ENCODE measurements around the gene ZNF500.
"Not testable (repeated sequence)": the region's sequence is repeated elsewhere in the genome, so short reads cannot be mapped to it uniquely, and the experiment has no call there.

Gene ZNF500

GRCh38 chr16:4749700-4750257, 17.2 kb downstream of the ZNF500 start:
- H3K9me3 ChIP-seq (ENCODE audit: insufficient read depth, low read depth, low read length) = no peaks in the 10 kb centered on the region

GRCh38 chr16:4748682-4749411, 18.1 kb downstream of the ZNF500 start:
- Histone ChIP-seq H3K4me3 (ENCODE audit: low read length) (no peak overlapping the region), H3K27me3 (ENCODE audit: insufficient read depth, low read length) (no peaks in the 10 kb centered on the region), H3K9me3 (ENCODE audit: insufficient read depth, low read depth, low read length) (no peaks in the 10 kb centered on the region), H3K9ac (ENCODE audit: low read depth, low read length) (no peak overlapping the region), H3K27ac (ENCODE audit: low read depth, low read length) (no peak overlapping the region), H3K4me1 (ENCODE audit: insufficient read depth, low read length) (no peaks in the 10 kb centered on the region), H3K36me3 (ENCODE audit: insufficient read depth, low read length) (peaks cover 32% of the 10 kb centered on the region)
- WGBS = 94% methylated on average over 16 of the region's 16 CpGs

More at GRCh38 chr16:4749700-4750257, 17.2 kb downstream of the ZNF500 start:
- 91% methylated on average over 10 of the region's 10 CpGs for WGBS
- H3K36me3 ChIP-seq (ENCODE audit: insufficient read depth, low read length) = peaks cover 36% of the 10 kb centered on the region
- no peak overlapping the region for H3K9ac ChIP-seq (ENCODE audit: low read depth, low read length)
- no peaks in the 10 kb centered on the region for H3K27me3 ChIP-seq (ENCODE audit: insufficient read depth, low read length)
- no peak overlapping the region for H3K4me3 ChIP-seq (ENCODE audit: low read length)
- H3K27ac ChIP-seq (ENCODE audit: low read depth, low read length) = no peak overlapping the region
- H3K4me1 ChIP-seq (ENCODE audit: insufficient read depth, low read length) = no peaks in the 10 kb centered on the region

GRCh38 chr16:4747906-4748681, 18.9 kb downstream of the ZNF500 start:
- Histone ChIP-seq H3K4me1 (ENCODE audit: insufficient read depth, low read length) (no peaks in the 10 kb centered on the region), H3K4me3 (ENCODE audit: low read length) (no peak overlapping the region), H3K36me3 (ENCODE audit: insufficient read depth, low read length) (peaks cover 24% of the 10 kb centered on the region), H3K9ac (ENCODE audit: low read depth, low read length) (no peak overlapping the region), H3K9me3 (ENCODE audit: insufficient read depth, low read depth, low read length) (no peaks in the 10 kb centered on the region), H3K27ac (ENCODE audit: low read depth, low read length) (no peak overlapping the region), H3K27me3 (ENCODE audit: insufficient read depth, low read length) (no peaks in the 10 kb centered on the region)
- WGBS = 94% methylated on average over 13 of the region's 14 CpGs

- H3K4me1 ChIP-seq (ENCODE audit: insufficient read depth, low read length) = no peaks in the 10 kb centered on the region; the same call in 1 of the 2 replicates
- 76% methylated on average over 15 of the region's 15 CpGs for WGBS
- no peak overlapping the region for H3K27ac ChIP-seq (ENCODE audit: low read depth, low read length)
These were observed 19.9 kb downstream of the ZNF500 start for GRCh38 chr16:4746991-4747574.

GRCh38 chr16:4746215-4746614, 20.7 kb downstream of the ZNF500 start:
- H3K4me3 ChIP-seq (ENCODE audit: low read length) = no peak overlapping the region
- WGBS = 88% methylated on average over 8 of the region's 8 CpGs
- H3K36me3 ChIP-seq (ENCODE audit: insufficient read depth, low read length) = peaks cover 5% of the 10 kb centered on the region
- no peak overlapping the region for H3K9ac ChIP-seq (ENCODE audit: low read depth, low read length)
- no peaks in the 10 kb centered on the region for H3K27me3 ChIP-seq (ENCODE audit: insufficient read depth, low read length)
- no peaks in the 10 kb centered on the region; the same call in 1 of the 2 replicates for H3K4me1 ChIP-seq (ENCODE audit: insufficient read depth, low read length)
- no peak overlapping the region for H3K27ac ChIP-seq (ENCODE audit: low read depth, low read length)
- H3K9me3 ChIP-seq (ENCODE audit: insufficient read depth, low read depth, low read length) = no peaks in the 10 kb centered on the region

More at GRCh38 chr16:4746991-4747574, 19.9 kb downstream of the ZNF500 start:
- peaks cover 14% of the 10 kb centered on the region for H3K36me3 ChIP-seq (ENCODE audit: insufficient read depth, low read length)
- no peak overlapping the region for H3K4me3 ChIP-seq (ENCODE audit: low read length)
- no peaks in the 10 kb centered on the region for H3K9me3 ChIP-seq (ENCODE audit: insufficient read depth, low read depth, low read length)
- no peaks in the 10 kb centered on the region for H3K27me3 ChIP-seq (ENCODE audit: insufficient read depth, low read length)
- no peak overlapping the region for H3K9ac ChIP-seq (ENCODE audit: low read depth, low read length)

GRCh38 chr16:4745274-4745569, 21.7 kb downstream of the ZNF500 start:
- WGBS = 90% methylated on average over 3 of the region's 3 CpGs
- H3K4me3 ChIP-seq (ENCODE audit: low read length) = no peak overlapping the region
- no peaks in the 10 kb centered on the region for H3K27me3 ChIP-seq (ENCODE audit: insufficient read depth, low read length)
- H3K9me3 ChIP-seq (ENCODE audit: insufficient read depth, low read depth, low read length) = no peaks in the 10 kb centered on the region
- no peaks in the 10 kb centered on the region; the same call in 1 of the 2 replicates for H3K4me1 ChIP-seq (ENCODE audit: insufficient read depth, low read length)
- no peak overlapping the region for H3K9ac ChIP-seq (ENCODE audit: low read depth, low read length)
- no peak overlapping the region for H3K27ac ChIP-seq (ENCODE audit: low read depth, low read length)
- no peaks in the 10 kb centered on the region for H3K36me3 ChIP-seq (ENCODE audit: insufficient read depth, low read length)

GRCh38 chr16:4744555-4745273, 22.2 kb downstream of the ZNF500 start:
- Histone ChIP-seq H3K9me3 (ENCODE audit: insufficient read depth, low read depth, low read length) (no peaks in the 10 kb centered on the region), H3K4me3 (ENCODE audit: low read length) (no peak overlapping the region), H3K36me3 (ENCODE audit: insufficient read depth, low read length) (no peaks in the 10 kb centered on the region), H3K27me3 (ENCODE audit: insufficient read depth, low read length) (no peaks in the 10 kb centered on the region), H3K4me1 (ENCODE audit: insufficient read depth, low read length) (no peaks in the 10 kb centered on the region; the same call in 1 of the 2 replicates), H3K27ac (ENCODE audit: low read depth, low read length) (no peak overlapping the region), H3K9ac (ENCODE audit: low read depth, low read length) (no peak overlapping the region)
- WGBS = 76% methylated on average over 11 of the region's 13 CpGs

- Histone ChIP-seq H3K9ac (ENCODE audit: low read depth, low read length) (no peak overlapping the region), H3K9me3 (ENCODE audit: insufficient read depth, low read depth, low read length) (no peaks in the 10 kb centered on the region), H3K27ac (ENCODE audit: low read depth, low read length) (no peak overlapping the region), H3K4me3 (ENCODE audit: low read length) (no peak overlapping the region; the same call in 1 of the 2 replicates), H3K4me1 (ENCODE audit: insufficient read depth, low read length) (no peaks in the 10 kb centered on the region; the same call in 1 of the 2 replicates), H3K36me3 (ENCODE audit: insufficient read depth, low read length) (no peaks in the 10 kb centered on the region), H3K27me3 (ENCODE audit: insufficient read depth, low read length) (no peaks in the 10 kb centered on the region)
- WGBS = 67% methylated on average over 14 of the region's 14 CpGs
These were observed 23.6 kb downstream of the ZNF500 start for GRCh38 chr16:4743226-4743878.

GRCh38 chr16:4738370-4738769, 28.6 kb downstream of the ZNF500 start:
- H3K9ac ChIP-seq (ENCODE audit: low read depth, low read length); H3K9me3 ChIP-seq (ENCODE audit: insufficient read depth, low read depth, low read length); H3K36me3 ChIP-seq (ENCODE audit: insufficient read depth, low read length); H3K27me3 ChIP-seq (ENCODE audit: insufficient read depth, low read length); H3K4me1 ChIP-seq (ENCODE audit: insufficient read depth, low read length); H3K4me3 ChIP-seq (ENCODE audit: low read length); H3K27ac ChIP-seq (ENCODE audit: low read depth, low read length): not testable (repeated sequence)
- 93% methylated on average over 5 of the region's 5 CpGs for WGBS

GRCh38 chr16:4737545-4737944, 29.4 kb downstream of the ZNF500 start:
- Histone ChIP-seq H3K9ac (ENCODE audit: low read depth, low read length) (no peak overlapping the region), H3K4me1 (ENCODE audit: insufficient read depth, low read length) (no peaks in the 10 kb centered on the region; the same call in 1 of the 2 replicates), H3K4me3 (ENCODE audit: low read length) (no peak overlapping the region), H3K27ac (ENCODE audit: low read depth, low read length) (no peak overlapping the region), H3K9me3 (ENCODE audit: insufficient read depth, low read depth, low read length) (no peaks in the 10 kb centered on the region), H3K27me3 (ENCODE audit: insufficient read depth, low read length) (no peaks in the 10 kb centered on the region), H3K36me3 (ENCODE audit: insufficient read depth, low read length) (no peaks in the 10 kb centered on the region)
- 86% methylated on average over 15 of the region's 15 CpGs for WGBS

Data from HUES64 (cell line).